ENCODE data around the gene SPATA31C1.
"Not testable (repeated sequence)": the region's sequence is repeated elsewhere in the genome, so short reads cannot be mapped to it uniquely, and the experiment has no call there.

Gene SPATA31C1

DNA sequence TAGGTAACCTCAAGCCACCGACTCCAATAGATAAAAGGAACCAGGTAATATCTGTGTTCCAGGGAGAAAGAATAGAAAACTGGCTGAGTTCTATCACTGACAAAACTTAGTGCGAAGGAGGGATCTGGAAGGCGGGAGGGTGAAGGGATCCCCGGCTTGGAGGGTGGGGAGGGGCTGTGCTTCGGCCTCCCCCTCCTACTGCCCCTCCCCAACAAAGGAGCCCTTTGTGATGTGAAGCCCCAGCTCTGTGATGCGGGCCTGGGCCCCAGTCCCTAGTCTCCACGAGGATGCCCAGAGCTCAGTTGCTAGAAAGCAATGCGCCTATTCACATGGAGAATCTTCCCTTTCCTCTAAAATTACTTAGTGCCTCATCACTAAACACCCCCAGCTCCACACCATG lies at the start of gene SPATA31C1:
Gene SPATA31C1, plus strand, starts transcription at position 301 of the 400 bp plus-strand sequence.
- not testable (repeated sequence) for DNase-seq

DNA sequence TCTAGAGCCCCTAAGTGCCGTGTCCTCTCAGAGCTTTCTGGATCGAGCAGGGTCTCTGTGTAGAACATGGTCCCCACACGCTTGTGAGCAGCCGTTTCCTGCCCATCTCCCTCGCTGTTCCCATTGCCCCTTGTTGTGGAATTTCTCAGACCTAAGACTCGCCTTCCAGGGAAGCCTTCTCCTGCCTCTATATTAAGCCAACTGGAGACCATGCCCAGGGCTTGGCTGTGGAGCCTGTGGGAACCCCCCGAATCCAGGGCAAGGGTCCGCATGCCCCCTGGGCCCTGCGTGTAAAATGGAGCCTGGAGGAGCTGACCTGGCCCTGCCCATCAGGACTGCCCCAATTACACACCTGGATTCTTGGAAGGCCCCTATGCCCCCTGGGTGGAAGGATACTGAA lies 49.6 kb upstream of the SPATA31C1 start:
- DNase-seq, result no peak

DNA sequence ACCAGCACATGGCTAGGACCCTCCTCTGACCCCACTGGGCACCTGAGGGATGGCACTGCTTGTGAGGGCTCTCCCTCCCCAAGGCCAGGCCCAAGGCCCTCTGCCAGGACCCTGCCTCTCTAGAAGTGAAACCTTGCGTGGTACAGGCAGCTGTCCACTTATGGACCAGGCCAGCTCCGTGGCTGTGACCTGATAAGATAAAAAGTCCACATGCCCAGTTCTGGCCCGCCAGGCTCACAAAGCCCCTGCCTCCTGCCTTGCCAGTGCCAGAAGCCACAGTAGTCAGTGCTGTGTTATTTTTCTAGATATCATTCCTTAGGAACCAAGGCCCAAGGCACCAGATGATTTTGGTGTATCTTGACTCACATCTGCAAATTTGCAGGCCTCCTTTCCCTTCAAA lies 49.1 kb upstream of the SPATA31C1 start:
- DNase-seq, result no peak

DNA sequence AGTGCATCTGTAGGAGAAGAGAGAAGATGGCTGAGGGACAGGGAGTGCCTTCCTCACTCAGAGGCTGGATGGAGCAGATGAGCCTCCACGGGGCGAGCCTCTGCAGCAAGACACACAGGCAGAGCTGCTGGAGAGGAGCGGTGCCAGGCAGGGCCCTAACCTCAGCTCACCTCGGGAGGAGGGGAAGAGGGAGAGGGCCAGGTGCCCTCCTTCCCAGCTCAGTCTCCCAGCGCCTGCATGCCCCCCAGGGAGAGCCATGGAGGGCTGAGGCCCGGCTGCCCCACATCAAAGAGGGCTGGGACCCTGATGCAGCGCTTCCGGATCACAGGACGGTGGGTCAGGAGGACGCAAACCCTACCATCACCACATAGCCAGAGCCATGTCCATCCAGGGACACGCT lies 48.7 kb upstream of the SPATA31C1 start:
- no peak for DNase-seq

DNA sequence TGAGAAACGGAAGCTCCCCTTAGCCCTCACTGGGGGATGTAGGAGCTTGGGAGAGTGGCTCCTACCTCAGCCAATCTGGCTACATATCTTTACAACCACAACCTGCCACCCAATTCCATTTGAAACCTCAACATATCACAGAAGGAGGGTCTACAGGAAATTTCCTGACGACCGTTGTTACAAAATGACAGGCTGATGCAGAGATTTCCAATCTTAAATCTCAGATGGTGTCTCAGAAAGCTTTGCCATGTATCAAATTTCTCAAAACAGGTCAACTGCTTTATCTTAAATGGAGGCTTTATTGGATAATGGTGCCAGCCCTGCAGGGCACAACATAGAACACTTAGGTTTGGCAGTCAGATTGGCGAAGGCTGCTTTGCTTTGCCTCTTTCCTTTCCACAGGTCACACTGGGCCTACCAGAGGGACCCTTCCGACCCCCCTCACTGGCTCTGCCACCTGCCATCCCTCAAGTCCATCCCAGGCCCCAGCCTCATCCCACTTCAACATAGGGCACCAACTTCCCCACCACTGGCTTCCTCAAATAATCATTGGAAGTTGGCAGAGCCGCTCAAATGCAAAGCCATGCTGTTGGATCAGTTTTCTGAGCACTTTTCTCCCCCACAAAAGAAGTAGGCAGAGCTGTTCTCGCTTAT lies 46.2 kb upstream of the SPATA31C1 start:
- no peak for DNase-seq

DNA sequence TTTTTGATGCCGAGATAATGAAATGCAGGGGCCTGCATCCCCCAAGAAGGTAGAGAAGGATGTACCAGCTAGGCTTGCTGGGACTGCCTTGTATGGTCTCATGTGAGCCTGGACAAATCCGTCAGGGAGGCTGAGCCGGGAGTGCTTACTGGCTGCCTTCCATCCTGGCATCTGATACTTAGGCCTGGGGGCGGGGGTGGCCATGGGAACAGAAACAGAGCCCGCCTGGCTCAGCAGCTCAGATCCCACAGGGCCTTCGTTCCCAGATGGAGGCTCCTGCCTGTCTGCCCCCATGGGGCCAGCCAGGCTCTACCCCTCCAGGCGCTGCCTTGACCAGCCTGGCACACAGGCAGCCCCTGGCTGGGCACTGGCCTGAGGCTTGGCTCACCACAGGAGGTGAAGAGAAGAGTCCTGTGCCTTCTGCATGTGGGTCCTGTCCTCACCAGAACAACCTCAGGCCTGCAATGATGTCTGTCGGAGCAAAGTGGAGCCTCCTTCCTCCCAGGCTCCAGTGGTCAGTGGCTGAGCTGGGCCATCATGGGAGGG lies 45.6 kb upstream of the SPATA31C1 start:
- DNase-seq, result no peak

DNA sequence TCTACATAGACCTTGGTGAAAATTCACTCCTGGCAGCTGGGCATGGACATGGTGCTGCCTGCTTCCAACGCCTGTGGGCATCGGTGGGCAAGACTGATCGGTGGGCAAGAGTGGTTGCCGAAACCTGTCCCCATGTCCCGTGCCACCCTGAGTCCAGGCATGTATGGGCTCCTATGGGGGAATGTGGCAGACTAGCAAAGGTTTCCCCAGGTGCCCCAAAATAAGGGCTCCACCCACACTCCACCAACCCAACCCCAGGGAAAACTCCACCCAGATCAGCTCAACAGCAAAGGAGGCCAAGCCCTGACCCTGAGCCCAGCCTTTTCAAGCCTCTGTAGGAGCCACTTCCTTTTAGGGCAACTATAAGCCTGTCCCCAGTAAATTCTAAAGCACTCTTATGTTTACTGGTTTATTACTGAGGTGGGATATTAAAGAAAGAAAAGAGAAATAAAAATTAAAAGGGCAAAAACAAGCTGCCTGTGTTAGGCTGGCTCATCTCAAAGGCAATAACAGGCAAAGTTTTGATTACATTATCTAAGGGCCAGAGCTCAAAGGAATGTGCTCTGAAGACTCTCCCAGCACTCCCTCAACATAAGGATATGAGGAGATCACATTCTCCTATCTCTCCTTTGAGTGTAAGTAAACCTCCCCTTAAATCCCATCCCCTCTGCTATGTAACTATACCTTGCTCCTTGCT lies 44.0 kb upstream of the SPATA31C1 start:
- DNase-seq, result no peak

DNA sequence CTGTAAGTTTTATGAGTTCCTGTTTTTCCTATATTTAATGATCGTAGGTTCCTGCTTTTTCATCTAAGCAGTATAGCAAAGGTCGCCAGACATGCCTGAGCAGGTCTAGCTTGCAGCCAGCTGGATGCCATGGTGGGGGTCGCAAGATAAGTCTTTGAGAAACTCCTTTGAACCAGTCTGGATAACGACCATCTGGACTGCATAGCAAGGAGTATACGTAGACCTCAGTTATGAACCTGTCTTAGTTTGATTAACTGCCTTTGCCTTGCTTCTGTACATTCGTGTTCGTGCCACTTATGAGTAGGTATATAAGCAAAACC lies 43.5 kb upstream of the SPATA31C1 start:
- DNase-seq, result no peak

DNA sequence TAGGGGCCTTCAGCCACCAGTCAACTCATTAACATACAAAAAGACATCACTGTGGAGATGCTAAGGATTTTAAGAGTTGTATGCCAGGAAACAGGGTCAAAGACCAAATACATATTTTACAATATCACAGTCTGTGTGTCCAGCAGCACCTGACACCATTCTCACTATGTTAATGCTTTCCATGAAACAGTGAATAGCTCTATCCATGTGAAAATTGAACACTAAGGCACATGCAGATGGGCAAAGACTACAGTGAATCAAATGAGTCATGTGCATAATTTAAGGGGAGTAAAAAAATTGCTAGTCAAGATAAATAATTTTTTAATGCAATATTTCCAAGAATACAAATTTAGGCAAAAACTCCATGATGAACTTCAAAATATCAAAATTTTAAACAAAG lies 42.7 kb upstream of the SPATA31C1 start:
- no peak for DNase-seq

DNA sequence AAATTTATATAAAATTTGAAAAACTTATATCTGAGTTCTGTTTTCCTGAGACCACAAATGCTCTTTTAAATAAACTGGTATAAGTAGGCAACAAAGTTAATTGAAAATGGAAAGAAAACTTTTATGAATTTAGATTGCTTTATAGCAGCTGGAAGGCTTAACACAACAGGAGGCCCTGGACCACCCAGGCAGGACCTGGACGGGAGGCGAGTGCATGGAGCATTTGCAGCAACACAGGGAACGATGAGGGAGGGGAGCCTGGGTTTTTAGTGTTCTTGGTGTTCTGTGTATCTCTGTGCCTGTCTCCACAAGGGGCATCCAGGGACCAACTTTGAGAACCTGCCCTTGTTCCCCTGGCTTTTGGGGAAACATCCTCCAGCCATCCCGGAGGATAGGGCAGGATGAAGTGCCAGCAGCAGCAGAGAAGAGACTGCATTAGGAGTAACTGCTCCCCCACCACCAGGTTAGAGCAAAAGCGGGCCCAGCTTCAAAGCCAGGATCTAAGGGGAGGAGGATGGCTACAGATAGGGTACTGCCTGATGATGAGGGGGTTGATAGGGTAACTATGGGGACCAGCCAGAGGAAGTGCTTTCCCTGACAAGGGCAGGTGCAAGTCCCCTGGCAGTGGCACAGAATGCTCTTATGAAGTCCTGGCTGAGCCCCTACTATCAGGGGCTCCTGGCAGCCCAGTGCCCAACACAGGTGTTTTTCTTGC lies 41.8 kb upstream of the SPATA31C1 start:
- no peak for DNase-seq

DNA sequence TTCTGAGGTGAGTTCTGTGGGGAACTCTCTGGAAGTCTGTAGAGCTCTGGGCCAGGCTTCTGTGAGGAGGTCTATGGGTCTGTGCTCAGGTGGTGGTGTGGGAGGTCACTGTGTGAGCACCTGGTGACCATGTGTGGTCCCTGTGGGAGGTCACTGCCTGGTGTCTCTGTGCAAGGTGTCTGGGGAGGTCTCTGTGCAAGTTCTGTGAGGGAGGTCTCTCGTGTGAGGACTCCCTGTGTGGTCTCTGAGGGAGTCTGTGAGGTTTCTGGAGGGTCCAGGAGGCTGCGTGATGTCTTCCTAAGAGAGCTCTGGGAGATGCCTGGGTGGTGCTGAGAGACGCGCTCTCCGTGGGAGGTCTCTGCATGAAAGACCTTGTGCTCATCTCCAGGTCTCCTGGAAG lies 41.1 kb upstream of the SPATA31C1 start:
- no peak for DNase-seq

DNA sequence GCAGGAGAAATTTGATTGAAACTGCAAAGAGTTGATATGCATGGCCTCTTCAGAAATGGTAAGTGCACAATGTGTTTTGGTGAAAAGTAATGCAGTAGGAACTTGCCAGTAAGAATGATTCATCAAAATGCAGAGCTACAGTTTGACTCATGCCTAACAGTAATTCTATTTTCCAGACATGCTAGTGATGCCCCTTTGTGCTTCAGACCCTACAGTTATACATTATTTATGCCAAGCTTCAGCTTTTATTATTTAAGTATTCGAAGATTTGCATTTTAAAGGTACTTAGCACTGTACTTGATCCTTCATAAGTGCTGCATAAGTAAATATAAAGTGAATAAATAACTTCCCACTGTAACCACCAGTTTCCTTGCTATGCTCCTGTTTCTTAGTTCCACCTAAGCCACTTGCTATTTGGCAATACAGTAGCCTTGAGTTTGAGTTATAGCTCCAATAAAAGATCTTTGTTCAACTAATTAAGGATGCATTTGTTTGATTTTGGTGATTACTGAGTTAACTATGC lies 38.7 kb upstream of the SPATA31C1 start:
- no peak for DNase-seq

DNA sequence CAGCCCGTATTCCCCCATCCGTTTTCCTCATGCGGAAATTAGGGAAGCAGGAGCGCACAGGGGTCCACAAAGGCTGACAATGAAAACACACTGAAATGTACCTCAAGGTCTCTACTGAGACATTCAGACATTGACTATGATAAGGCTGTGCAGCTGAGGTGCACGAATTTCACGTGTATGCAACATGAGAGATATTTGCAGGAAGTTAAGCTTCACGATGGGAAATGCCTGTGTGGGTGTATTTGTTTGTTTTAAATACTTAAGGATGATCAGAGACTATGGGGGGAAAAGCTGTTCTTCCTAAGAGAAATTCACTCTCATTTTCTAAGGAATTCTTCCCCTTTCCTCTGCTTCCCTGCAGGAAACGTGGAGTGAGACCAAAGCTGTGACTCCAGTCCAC lies 37.6 kb upstream of the SPATA31C1 start:
- DNase-seq, result no peak

DNA sequence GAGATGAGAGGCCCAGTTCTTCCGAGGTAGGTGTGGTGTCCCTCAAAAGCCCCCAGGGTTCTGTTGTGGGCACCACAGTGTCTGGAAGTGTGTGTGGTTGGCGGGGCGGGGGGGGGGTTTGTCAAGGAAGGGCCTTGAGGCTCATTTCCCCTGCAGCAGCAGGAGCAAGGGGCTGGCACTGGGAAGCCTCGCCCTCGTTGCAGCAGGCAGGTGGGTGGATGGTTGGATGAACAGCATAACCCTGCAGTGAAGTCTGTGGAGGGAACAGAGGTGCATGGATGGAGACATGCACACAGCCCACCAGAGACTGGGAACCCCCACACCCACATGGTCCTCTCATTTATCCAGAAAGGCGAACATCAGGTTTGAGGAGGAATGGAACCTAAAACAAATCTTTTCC lies 37.1 kb upstream of the SPATA31C1 start:
- DNase-seq, result no peak

DNA sequence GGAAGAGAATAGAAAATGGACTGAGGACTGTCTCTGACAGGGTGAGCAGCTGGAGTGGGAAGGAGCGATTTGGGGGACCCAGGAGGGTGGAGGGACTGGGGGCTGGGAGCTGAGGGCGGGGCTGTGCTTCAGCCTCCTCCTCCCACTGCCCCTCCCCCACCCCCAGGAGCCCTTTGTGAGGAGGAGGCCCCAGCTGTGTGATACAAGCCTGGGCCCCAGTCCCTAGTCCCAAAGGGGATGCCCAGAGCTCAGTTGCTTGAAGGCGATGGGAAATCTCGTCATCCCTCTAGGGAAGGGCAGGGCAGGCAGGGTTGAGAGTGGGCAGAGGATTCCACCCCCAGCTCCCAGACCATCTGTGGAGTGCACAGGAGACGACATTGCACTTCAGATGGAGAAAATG lies 35.1 kb upstream of the SPATA31C1 start, which contains the start of gene SPATA31E1:
Gene SPATA31E1, plus strand, starts transcription at position 251 of the 400 bp plus-strand sequence. Its CDS starts 15 bp downstream, at position 266.
- DNase-seq, result no peak

DNA sequence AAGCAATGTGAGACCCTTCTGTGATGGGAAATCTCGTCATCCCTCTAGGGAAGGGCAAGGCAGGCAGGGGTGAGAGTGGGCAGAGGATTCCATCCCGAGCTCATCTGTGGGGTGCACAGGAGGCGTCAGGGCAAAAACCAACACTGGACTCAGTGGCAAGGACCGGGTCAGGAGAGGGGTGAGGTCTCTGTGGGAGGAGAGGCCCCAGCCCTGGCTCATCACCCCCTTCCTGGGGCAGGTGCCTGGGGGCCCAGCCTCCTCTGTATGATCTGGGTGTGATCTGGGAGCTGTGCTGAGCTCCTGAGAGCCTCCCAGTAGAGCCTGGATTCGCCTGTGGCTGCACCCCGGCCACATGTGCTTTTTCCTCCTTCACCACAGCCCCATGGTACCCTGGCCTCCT lies 34.5 kb upstream of the SPATA31C1 start:
- no peak for DNase-seq

DNA sequence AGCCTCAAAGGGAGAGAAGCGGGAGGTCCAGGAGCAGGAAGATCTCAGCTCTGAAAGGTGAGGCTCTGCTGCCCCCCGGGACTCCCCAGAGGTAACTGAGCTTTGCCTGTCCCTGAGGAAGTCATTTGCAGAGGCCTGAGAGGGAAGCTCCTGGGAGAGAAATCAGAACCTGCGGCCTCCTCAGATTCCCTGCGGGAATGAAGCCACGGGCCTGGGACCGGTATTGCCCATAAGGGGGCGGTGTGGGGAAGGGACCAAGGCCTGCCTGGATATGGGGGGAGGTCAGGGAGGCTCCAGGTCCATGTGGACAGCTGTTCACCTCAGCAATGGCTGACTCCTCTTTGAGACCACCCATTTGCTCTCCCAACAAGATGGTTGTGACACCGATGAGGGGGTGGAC lies 33.8 kb upstream of the SPATA31C1 start:
- DNase-seq, result no peak

DNA sequence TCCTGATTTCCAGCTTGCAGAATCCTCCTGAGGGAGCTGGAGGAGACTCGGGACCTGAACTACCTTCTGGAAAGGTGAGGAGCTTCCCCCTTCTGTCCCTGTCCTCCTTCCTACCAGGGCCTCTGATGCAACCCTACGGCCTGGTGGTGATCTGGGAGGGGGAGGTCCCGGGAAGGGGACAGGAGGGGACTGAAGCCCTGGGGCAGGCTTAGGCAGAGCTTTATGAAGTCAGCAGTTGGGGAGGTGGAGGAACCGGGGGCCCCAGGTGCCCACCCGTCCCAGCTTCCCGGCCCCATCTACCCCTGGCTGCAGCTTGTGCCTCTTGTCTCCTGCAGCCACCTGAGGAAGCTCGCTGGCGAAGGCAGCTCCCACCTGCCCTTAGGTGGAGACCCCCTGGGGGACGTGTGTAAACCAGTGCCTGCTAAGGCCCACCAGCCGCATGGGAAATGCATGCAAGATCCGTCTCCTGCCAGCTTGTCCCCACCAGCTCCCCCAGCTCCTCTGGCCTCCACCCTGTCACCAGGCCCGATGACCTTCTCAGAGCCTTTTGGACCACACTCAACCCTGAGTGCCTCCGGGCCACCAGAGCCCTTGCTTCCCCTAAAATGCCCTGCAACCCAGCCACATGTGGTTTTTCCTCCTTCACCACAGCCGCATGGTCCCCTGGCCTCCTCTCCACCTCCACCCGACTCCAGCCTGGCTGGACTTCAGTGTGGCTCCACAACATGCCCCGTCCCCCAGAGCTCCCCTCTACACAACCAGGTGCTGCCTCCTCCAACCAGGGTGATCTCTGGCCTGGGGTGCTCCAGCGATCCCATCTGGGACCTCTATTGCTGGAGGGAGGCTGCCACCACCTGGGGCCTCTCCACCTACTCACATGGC lies 32.9 kb upstream of the SPATA31C1 start:
- DNase-seq, result no peak

DNA sequence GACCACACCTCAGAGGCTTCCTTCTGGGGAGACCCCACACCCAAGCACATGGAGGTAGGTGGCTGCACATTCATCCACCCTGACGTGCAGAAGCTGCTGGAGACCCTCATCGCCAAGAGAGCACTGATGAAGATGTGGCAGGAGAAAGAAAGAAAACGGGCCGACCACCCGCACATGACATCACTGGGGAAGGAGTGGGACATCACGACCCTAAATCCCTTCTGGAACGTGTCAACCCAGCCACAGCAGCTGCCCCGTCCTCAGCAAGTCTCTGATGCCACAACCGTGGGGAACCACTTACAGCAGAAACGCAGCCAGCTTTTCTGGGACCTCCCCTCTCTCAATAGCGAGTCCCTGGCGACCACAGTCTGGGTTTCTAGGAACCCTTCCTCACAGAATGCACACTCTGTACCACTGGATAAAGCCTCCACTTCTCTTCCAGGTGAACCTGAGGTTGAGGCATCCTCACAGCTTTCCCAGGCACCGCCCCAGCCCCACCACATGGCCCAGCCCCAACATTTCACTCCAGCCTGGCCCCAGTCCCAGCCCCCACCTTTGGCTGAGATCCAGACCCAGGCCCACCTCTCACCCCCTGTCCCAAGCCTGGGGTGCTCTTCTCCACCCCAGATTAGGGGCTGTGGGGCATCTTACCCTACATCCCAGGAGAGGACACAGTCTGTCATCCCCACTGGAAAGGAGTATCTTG lies 32.1 kb upstream of the SPATA31C1 start:
- DNase-seq, result no peak

DNA sequence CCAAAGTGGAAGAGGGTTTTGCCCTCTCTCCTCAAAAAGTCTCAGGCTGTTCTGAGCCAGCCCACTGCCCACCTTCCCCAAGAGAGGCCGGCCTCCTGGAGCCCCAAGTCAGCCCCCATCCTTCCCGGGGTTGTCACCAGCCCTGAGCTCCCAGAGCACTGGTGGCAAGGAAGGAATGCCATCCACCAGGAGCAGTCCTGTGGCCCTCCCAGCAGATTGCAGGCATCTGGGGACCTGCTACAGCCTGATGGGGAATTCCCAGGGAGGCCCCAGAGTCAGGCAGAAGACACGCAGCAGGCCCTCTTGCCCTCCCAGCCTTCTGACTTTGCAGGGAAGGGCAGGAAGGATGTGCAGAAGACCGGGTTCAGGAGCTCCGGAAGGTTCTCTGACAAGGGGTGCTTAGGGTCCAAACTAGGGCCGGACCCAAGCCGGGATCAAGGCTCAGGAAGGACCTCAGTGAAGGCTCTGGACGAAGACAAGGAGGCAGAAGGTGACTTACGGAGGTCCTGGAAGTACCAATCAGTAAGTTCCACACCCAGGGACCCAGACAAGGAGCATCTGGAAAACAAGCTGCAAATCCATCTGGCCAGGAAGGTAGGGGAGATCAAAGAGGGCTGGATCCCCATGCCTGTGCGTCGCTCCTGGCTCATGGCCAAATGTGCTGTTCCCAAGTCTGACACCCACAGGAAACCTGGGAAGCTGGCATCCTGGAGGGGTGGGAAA lies 31.4 kb upstream of the SPATA31C1 start:
- DNase-seq, result no peak

DNA sequence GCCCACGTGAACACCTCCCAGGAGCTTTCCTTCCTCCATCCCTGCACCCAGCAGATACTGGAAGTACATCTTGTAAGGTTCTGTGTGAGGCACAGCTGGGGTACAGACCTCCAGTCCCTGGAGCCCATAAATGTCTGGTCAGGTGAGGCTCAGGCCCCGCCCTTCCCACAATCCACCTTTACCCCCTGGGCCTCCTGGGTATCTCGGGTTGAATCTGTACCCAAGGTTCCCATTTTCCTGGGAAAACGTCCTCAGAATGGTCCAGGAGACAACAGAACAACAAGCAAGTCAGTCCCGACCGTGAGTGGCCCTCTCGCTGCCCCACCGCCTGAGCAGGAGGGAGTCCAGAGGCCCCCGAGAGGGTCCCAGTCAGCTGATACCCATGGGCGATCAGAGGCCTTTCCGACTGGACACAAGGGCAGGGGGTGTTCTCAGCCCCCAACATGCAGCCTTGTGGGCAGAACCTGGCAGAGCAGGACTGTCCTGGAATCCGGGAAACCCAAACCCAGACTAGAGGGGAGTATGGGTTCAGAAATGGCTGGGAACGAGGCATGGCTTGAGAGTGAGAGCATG lies 30.7 kb upstream of the SPATA31C1 start:
- no peak for DNase-seq

All from activated CD4-positive, alpha-beta T cell treated with anti-CD3 and anti-CD28 coated beads, Interleukin-2, amount 50 U/mL, for 48 hours (primary cell).